GM19438 (cell line): ENCODE results near the gene KCNJ6.
"Not testable (repeated sequence)": the region's sequence is repeated elsewhere in the genome, so short reads cannot be mapped to it uniquely, and the experiment has no call there.

Source experiments
- ATAC-seq: cut with Tn5 transposase; IDR thresholded peaks from one replicate; pipeline ENCODE4 v1.9.1; 2021; ENCODE audit warnings: low read depth; ENCODE audit not compliant: unreplicated experiment

The KCNJ6 gene

DNA sequence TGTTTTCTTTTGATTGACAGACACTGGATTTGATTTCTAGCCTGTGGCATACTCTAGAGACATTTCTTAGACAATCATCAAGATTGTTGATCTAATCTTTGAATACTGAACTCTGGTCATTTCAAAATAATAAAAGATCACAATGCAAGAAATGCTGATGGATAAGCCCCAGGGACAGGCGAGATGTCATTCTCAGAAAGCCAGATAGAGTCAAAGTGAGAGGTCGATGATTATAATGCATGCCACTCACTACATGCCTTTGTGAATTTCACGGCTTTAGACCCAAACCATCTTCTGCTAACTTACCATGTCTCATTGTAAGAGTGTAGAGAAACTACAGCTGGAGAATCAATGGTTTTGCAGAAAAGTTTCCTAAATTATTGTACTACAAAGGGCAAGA is 292.6 kb downstream of the KCNJ6 start:
- ATAC-seq: no peak

GRCh38 chr21:37623183-37623582 is 293.1 kb downstream of the KCNJ6 start:
- ATAC-seq: no peak

- no peak for ATAC-seq
Measured at GRCh38 chr21:37622755-37623154, 293.5 kb downstream of the KCNJ6 start.

- ATAC-seq: no peak
Measured at GRCh38 chr21:37620401-37620800, 295.9 kb downstream of the KCNJ6 start.

- ATAC-seq: no peak
Measured at GRCh38 chr21:37619464-37619974, 296.7 kb downstream of the KCNJ6 start.

DNA sequence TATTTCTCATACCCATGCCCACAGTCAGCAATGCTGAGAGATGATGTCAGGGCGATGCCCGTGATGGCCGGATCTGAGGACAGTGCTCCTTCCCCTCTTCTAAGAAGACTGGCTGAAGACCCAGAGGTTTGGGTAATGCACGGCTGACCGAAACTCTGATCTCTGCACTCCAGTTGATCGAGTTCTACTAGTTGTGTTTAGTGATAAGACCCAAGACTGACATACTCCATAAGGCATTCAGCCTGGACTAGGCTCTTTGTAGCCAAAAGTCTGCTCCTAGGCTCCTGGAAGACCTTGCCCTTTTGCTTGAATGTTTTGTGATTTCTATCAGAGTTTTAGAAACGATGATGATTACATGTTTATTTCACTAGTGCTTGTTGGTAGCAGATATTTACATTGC is 298.2 kb downstream of the KCNJ6 start:
- ATAC-seq: no peak

DNA sequence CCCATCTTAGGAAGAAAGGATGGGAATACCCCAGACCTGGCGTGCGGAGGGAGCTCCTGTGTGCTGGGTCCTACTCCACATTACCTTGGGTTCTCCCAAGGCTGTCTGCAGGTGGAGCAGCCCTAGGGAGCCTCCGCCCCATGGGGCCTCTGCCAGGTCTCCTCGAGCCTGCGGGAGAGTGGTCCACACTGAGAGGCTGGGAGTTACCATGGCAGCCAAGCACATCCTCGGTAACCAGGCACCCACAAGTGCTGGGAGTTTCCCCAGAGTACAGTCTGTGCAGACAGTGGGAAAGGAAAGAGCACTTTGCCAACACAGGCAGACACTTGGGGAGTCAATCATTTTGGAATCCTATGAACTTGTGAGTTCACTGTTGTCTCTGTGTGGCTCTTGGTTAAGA is 300.3 kb downstream of the KCNJ6 start:
- ATAC-seq: no peak

GRCh38 chr21:37614351-37614875 is 301.8 kb downstream of the KCNJ6 start:
- no peak for ATAC-seq

GRCh38 chr21:37607081-37607480 is 309.2 kb downstream of the KCNJ6 start:
- no peak for ATAC-seq

DNA sequence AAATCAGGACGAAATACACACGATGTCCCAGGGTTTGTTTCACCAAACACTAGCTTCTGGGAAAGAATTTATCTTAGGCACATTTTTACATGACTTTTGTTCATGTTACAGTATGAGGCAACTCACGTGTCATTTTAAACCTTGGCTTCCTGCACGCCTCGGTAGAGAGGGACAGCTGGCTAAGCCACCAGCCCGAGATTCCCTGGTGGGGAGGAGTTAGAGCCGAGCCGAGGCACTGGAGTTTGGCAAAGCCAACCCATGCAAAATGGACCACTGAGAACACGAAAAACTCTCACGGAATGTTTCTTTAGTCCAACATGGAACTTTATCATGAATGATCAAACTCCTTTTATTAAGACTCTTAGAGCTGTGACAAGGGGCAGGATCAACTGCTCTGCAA is 309.7 kb downstream of the KCNJ6 start:
- ATAC-seq: no peak

DNA sequence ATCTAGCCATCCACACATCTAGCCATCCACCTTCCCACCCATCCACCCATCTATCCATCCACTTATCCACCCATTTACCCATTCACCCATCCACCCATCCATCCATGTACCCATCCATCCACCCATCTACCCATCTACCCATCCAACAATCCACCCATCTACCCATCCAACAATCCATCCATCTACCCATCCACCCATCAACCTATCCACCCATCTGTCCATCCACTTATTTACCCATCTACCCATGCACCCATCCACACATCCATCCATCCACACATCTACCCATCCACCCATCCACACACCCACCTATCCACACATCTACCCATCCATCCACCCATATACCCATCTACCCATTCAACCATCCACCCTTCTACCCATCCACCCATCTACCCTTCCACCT is 311.3 kb downstream of the KCNJ6 start:
- ATAC-seq: no peak

- ATAC-seq: no peak
Measured at GRCh38 chr21:37603129-37603528, 313.1 kb downstream of the KCNJ6 start.

GRCh38 chr21:37601915-37602314 is 314.3 kb downstream of the KCNJ6 start:
- ATAC-seq: no peak

GRCh38 chr21:37601027-37601426 is 315.2 kb downstream of the KCNJ6 start:
- ATAC-seq: no peak

DNA sequence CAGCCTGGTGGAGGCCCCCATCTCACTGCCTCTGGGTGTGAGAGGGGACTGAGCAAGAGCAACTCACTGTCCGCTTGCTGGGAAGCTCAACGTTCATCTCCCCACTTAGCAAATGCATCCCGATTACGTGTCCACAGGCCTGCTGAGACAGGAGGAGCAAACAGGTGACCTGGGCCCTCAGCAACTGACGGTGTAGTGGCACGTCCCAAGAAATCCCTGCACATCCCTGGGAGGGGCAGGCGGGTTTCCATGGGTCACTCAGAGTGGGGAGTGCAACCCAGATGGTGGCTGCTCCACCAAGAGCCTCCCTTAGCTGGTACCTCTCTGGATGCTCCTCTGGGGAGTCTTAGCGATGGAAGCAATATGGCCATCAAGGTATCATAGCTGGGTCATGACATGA is 320.3 kb downstream of the KCNJ6 start:
- no peak for ATAC-seq

DNA sequence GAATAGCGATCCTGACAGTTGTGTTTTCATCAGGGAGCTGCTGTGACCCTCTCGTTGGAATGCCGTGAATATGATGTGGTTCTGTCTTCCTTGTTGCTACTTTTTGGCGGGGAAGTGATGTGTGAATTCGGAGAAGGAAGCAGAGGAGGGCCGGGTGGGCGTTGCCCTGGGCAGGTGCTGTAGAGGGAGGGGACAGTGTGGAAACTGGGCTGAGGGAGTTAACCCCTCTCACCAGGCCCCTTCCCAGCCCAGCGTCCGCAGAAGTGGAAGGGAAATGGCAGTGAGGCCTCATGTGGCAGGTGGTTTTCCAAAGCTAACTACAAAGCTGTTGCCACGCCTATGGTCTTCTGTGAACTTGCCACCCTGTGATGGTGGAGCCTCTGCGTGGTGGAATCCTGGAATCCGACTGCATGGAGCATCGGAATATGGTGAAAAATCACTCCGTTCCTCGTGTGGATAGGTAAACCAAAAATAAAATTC is 321.7 kb downstream of the KCNJ6 start:
- ATAC-seq: no peak

- ATAC-seq: no peak
Measured at GRCh38 chr21:37593740-37594471, 322.4 kb downstream of the KCNJ6 start.

DNA sequence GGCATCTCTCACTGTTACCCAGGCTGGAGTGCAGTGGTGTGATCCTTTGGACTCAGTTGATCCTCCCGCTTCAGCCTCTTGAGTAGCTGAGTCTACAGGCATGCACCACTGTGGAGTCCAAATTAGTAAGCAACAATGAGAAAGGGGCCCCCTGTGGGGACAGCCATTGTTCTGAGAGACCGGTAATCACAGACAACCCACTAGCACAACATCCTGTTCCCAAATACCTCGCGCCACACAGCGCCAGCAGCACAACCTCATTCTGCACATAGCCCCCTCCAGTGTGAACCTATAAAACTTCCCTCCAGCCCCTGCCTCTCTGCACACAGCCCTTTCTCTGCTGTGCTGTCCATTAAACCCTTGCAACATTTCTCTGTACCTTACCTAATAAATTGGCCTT is 323.2 kb downstream of the KCNJ6 start:
- no peak for ATAC-seq

GRCh38 chr21:37592496-37592895 is 323.8 kb downstream of the KCNJ6 start:
- no peak for ATAC-seq

DNA sequence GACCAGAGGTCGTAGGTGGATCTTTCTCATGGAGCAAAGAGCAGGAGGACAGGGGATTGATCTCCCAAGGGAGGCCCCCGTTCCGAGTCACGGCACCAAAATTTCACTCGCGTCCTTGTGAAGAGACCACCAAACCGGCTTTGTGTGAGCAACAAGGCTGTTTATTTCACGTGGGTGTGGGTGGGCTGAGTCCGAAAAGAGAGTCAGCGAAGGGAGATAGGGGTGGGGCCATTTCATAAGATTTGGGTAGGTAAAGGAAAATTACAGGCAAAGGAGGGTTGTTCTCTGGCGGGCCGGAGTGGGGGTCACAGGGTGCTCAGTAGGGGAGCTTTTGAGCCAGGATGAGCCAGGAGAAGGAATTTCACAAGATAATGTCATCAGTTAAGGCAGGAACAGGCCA is 324.3 kb downstream of the KCNJ6 start:
- not testable (repeated sequence) for ATAC-seq

DNA sequence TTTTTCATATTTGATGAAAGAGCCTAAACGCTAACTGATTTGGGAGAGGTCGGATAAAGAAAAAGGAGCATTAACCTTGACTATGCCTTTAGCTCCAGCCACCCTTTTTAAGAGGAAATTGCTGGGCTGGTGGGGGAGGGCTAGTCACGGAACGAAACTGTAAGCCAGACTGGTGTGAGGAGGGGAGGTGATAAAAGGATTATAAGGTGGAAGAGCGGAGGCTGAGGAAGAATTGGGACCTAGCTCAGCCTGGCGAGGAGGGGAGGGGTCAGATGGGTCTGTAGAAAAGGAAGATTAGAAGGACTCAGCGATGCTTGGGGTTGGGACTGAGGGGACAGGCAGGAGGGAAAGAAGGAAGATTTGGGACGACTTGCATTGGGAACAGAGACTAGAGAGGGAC is 325.4 kb downstream of the KCNJ6 start:
- ATAC-seq: not testable (repeated sequence)

GRCh38 chr21:37588644-37589043 is 327.6 kb downstream of the KCNJ6 start:
- not testable (repeated sequence) for ATAC-seq
